GM21526 (cell line): ENCODE results near the gene PSEN2.
A peak's percentile ranks its signal among the peaks of the same experiment; 100 is the strongest.

Experiments
- ATAC-seq: cut with Tn5 transposase; IDR thresholded peaks from one replicate; pipeline ENCODE4 v1.9.1; 2021; ENCODE audit warnings: moderate library complexity; ENCODE audit not compliant: unreplicated experiment, low FRiP score

The PSEN2 gene

DNA sequence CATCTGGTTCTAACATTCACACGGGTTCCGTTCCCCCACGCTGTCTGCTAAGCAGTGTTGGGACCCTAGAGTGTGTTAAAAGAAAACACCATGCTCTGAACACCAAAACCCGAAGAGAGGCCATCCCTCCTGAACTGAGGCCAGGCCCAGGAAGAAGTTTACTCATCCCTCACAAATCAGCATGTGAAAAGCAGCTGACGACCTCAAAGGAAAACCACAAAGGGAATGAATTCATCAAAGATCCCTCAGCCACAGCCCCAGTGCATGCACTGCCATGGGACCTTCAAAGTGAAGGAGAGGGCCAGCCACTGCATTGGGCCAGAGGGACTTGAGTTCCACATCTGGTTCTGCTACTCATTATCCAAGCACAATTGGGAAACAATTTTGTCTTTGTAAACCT is 7.0 kb upstream of the PSEN2 start:
- no peak for ATAC-seq

DNA sequence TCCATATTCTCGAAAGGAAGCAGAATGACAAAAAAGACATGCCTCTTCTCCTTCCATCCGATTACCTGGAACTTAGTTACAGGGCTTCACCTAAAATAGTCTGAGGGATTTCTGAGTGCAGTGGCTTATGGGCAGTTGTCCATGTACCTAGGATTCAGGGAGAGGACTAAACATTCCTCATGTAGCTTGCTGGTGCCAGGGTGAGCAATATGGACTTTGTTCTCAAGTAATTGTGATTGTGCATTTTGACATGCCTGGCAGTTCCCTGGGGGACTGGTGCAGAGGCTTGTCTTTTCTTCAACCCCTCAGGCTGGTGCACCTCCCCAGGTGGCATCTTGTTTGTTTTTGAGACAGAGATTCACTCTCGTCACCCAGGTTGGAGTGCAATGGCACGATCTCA is 6.1 kb upstream of the PSEN2 start:
- ATAC-seq, result no peak

DNA sequence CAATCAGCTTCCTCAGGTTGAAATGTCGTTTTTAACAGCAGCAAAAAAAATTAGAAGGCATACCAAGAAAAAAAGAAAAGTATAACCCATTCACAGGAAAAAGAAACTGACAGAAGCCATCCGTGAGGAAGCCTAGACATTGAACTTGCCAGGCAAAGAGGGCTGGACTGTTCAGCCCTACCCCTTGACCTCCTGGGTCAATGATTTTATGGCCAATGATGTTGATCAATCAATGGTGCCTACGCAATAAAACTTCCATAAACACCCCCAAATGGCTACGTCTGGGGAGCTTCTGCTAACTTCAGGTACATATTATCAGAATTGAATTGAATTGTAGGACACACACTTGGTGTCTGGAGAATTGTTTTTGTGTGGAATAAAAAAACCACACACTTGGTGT is 4.8 kb upstream of the PSEN2 start:
- ATAC-seq, result no peak

DNA sequence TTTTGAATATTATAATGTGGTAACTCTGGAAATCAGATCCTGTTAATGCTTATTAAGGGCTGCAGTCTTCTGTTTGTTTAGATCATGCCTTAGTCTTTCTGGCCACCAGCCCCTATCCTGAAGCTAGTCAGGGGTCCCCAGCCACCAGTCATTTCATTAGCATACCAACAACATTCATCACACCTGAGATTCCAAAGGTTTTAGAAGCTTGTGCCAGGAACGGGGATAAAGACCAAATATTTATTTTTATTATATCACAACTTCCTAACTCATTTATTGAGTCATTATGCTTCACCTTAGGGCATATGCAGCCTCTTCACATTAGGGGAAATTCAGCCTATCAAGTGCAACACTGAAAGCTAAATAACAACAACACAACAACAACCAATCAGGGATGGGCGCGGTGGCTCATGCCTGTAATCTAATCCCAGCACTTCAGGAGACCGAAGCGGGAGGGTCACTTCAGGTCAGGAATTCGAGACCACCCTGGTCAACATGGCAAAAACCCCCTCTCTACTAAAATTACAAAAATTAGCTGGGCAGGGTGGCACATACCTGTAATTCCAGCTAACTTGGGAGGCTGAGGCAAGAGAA is 2.9 kb upstream of the PSEN2 start:
- no peak for ATAC-seq

DNA sequence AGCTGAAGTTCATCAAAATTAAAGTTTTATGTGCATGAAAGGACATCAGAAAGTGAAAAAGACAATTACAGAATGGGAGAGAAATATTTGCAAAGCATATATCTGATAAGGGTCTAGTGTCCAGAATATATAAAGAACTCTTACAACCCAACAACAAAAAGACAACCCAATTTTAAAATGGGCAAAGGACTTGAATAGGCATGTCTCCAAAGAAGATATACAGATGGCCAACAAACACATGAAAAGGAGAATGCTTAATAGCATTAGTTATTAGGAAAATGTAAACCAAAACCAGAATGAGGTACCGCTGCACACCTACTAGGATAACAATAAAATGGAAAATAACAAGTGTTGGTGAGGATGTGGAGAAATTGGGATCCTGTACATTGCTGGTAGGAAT is 1.7 kb upstream of the PSEN2 start:
- no peak for ATAC-seq

DNA sequence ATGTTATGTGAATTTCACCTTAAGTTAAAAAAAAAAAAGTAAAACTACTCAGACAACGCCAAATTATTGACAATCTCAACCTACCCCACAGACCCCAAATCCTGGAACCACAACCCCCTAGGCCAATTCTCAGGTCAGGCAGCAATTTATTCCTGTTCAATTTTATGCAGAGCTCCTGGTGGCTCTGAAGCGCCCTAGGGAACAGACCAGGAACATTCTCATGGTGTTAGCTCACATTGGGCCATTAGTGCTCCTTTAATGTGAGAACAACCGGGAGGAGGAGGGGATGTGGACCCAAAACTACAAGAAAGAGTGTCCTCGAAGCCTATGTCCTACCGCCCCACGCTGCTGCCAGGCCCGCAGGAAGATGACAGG is 403 bp upstream of the PSEN2 start:
- ATAC-seq, result no peak

DNA sequence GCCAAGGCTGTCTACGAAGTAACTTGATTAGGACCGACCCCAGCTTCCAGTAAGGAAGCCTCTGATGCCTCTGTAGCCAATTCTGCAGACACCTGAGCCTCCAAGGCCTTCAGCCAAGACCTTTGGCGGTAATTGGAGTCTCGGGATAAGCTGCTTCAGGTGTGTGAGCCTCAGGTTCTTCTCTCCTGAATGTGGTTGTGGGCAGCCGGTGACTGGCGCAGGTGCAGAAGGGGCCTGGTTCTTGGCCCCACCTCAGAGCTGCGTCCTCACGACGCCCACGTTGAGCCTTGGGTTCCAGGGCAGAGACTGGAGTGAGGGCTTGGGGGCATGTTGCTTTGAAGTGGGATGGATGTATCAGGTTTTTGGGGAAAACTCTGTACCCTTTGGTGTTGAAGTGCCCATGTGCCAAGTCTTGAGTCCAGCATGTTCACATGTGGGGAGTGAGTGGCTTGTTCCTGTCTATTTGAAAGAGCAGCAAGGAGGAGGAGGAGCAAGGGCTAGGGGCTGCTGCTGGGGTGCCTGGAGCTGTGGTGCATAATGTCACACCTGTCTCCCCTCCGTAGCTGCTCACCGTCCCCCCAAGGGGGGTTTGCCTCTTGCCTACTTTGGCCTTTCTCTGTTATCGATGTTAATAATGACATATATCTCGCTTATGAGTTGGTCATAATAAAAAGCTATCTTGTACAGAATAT is 1.4 kb downstream of the PSEN2 start:
- ATAC-seq, result no peak

DNA sequence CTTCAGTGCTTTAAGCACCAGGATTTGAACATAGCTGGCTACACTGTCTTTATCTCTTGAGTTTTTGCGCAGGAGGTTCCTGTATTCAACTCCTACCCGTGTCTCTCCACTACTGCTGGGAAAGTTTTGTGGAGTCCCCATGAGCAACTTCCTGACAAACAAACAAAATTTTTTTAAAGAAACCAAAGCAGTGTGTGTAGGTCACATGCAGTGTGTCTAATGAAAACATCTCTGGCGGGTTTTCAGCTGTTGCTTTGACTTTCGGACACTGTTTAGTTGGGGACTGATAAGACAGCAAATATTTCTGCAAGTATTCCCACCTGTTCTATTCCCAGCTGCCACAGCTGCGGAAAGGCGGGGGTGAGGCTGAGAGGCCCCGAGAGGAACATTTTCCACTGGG is 2.0 kb downstream of the PSEN2 start:
- no peak for ATAC-seq

DNA sequence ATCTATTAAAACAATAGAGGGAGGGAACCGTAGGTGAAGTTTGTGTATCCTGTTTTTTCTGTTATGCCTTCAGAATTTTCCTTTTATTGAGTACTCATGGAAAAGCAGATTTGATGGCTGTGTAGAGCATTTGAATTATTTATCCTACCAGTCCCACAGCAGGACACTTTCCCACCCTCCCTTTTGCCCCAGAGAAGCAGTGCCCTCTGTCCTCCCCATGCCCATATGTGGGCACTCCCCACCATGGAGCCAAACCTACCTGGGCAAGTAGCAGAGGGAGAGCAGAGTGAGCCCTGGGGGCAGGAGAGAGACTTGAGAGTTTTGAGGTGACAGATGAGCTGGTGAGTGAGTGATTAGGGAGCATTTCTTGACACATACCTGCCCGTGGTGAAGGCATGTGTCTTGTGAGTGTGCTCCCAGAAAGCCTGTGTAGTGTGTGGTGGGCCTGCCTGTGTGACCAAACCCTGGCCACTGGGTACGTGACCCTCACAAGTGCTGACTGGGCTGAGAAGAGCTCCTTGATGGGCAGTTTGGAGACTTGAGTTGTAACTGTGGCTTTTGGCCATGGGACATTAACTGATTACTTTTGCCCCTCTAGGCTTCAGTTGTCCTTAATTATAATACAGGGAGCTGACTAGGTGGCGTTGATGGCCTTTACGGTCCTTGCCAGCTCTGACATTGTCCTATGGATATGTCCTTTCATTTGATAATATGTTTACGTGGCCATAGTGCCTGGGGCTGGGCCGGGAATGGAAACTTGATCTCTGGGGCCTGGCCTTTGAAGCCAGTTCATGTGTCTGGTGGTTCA is 3.6 kb downstream of the PSEN2 start:
- no peak for ATAC-seq

DNA sequence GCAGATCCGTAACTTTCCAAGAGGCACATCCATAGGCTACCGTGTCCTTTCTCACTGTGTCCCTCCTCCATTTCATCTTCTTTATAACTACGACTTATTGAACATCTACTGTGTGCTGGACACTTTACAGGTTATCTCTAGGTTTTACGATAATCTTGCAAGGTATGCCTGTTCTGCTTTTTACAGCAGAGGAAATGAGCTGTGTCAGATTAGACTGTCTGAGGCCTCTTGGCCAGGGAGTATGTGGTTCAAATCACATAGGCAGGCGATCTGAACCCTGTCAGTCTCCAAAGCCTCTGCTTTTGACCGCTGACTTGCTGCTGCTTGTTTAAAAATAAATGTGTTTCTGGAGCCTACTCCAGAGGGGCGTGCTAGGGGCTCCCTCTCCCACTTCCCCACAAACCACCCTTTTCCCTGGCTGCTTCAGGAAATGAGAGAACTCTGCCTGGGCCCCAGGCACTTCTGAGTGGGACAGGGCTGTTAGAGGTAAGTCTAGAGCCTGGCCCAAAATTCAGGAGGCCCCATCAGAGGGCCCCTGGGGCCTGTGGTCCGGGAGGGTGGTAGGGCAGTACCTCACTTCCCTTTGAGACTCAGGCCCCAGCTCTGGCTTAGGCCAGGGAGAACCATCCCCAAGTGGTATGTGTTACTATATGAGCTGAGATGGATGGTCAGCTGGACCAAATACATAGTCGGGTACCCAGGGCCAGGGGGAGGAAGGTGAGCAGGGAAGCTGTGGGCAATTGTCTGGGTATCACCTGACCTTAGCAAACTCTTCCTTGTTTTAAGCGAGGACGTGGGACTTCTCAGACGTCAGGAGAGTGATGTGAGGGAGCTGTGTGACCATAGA is 4.4 kb downstream of the PSEN2 start:
- no peak for ATAC-seq

DNA sequence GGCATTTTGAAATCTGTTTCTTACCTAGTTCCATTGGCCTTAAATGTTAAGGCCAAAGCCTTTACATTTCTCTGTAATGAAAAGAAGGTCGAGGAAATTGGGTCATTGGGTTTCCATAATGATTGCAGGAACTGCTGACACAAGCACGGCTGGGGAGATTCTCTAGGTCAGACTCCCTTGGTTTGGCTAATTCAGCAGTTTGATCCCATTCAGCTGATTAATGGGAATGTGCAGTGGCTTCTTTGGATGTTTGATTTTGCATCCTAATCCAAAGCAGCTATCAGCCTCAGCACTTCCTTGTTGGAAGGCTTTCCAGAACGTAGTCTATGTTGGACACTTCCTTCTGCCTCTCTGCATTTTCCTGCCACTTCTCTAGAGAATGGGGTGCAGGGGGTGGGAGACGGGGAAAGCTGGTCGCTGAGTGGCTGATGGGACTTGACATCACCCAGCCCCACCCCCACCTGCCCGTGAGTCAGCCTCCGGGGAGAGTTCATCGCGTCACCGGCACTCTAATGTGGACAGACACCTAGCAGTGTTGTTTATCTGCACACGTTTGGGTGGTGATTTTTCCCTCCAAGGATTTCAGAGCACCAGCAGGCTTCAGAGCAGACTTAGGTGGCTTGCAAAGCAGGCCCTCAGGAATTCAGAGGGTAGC is 5.4 kb downstream of the PSEN2 start:
- no peak for ATAC-seq

DNA sequence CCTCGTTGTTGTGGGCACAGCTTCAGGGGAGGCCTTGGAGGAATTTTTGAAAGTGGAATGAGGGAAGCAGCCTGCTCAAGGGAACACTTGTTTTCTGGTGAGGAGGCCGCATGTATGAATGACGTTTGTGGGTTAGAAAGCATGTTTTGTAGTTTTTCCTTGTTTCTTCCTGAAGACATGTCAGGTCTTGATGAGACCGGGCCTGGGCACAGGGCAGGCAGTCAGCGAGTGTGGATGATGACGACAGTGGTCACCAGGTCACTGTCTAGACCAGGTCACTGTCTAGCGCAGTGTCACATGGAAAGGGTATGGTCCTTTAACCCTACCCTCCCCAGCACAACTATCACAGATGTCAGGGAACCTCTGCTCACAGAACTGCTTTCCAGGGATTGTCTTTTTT is 7.3 kb downstream of the PSEN2 start:
- ATAC-seq, result no peak

DNA sequence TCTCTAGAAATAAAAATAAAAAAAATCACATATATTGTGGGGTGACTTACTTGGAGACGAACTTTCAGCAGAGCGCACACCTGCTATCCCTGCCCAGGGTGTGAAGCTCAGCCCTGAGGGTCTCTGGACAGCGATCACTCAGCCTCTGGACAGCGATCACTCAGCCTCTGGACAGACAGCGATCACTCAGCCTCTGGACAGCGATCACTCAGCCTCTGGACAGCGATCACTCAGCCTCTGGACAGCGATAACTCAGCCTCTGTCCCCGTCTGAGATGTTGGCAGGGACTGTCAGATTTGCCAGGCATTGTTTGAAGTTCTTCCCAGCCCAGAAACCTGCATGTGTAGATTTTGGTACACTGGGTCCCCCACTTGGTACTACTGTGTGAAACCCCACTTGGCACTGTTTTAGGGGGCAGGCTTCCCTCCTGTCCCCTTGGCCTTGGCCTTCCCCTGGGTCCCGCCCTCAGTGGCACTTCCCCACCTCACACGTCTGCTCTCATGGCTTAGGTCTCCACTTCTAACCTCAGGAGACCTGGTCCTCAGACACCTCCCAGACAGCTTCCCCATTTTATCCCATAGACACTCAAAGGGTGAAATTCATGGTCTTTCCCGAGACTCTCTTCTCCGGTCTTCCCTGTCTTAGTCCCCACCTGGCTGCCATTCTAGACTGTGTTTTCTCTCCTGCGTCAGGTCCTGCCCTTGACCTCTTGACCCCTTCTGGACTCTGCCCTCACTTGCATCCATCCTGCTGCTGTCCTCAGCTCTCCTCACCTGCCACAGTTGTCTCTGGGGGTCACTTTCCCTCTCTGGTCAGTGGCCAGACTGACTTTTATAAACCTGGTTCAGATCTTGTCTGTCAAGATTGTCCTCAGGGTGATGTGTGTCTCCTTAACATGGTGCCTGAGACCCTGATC is 10.2 kb downstream of the PSEN2 start:
- ATAC-seq, result no peak

DNA sequence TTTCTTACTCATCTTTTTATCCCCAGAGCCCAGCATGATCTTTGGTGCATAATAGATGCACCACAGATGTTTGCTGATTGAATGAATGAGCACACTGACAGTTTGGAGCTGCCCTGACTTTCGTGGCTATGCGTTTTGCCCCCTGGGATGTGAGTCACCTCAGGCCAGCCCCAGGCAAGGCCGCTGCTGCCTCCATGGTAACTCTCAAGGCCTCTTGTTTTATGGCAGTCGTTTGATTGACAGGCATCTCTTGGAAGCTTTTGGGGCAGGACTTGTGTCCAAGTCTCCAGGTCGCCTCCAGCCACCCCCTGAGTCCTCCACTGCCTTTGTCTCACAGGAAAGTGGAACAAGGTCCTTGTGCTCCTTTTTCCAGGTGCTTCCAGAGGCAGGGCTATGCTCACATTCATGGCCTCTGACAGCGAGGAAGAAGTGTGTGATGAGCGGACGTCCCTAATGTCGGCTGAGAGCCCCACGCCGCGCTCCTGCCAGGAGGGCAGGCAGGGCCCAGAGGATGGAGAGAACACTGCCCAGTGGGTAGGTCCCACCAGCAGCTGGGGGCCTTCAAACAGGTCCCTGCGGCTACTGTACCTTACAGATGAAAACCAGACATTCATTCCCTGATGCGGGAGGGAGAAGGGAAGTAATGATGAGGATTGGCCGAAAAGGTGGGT is 11.2 kb downstream of the PSEN2 start:
- no peak for ATAC-seq

DNA sequence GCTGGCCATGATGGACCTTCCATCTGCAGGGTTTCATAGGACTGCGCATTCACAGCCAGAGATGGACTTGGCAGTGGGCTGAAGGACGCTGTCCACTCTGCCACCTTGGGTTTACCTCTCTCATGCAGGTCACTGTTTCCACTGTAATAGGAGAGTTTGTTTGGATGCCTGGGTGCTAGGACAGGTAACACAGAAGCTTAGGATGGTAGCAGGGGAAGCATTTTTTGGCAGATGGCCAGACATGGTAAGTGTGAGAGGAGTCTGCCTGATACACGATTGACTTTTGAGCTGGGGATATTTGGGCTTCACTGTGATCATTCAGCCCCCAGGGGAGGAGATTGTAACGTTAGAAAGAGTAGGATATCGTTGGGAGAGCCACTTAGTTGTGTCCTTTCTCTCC is 11.8 kb downstream of the PSEN2 start:
- ATAC-seq, result peak; percentile 8

DNA sequence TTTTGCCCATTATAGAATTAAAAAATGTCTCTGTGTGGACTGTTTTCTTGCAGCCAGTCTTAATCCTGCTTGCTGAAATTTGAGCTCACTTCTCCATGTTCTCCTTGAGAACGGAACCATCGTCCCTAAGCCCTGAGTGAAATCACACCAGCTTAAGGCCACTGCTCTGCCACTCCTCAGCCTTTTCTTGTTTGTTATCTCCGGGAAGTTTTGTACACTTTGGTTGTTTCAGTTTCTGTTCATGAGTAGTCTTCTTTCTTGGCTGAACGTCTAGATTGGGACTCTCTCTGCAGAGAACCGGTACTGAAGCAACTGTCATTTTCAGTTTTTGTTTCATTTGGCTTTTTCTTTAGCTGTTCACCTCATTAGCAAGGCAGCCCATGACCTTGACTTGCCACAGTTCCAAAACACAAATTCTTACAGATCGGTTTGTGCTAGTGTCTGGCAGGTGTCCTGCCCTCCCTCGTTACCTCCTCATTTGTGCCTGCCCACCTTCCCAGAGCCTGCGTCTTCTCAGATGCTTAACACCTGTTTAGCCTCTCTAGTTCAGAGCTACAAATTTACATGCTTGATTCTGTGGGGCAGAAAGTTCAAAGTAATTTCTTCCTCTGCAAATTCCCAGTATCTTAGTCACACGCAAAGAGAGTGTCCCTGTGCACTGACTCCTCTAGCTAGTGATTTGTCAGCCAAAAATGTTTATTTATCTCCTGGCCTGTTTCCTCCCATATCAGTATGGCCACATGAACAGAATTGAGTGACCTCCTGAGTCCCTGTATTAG is 12.4 kb downstream of the PSEN2 start:
- peak; percentile 95 for ATAC-seq

DNA sequence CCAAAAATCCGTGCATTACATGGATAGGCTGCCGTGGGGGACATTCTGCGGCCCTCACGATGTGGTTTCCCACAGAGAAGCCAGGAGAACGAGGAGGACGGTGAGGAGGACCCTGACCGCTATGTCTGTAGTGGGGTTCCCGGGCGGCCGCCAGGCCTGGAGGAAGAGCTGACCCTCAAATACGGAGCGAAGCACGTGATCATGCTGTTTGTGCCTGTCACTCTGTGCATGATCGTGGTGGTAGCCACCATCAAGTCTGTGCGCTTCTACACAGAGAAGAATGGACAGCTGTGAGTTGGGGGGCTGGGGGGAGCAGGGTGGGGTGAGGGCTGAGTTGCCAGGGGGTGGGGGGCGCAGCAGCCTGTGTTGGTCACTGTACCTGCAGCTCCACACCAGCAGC is 13.2 kb downstream of the PSEN2 start:
- ATAC-seq, result no peak

DNA sequence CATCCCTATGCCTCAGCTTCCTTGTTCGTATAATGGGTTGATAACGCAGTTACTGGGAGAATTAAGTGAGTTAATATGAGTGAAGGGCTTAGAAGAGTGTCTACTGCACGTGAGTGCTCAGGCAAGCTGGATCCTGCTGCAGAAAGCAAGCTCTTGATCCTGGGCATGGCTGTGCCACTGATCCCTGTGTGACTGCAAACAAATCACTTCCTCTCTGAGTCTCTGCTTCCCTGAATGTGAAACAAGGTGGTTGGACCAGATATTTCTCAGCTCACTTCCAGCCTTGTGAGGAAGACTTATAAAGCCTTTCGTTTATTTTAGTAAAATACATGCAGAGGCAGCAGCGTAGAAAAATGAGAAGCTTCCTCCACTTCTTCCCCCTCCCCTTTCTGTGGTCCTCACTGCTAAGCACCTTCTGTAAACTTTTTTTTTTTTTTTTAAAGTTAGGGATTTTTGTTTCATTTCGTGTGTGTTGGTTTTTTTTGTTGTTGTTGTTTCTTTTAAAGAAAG is 13.8 kb downstream of the PSEN2 start:
- no peak for ATAC-seq
